Measurements from ENCODE around the gene SUPT3H.

DNA sequence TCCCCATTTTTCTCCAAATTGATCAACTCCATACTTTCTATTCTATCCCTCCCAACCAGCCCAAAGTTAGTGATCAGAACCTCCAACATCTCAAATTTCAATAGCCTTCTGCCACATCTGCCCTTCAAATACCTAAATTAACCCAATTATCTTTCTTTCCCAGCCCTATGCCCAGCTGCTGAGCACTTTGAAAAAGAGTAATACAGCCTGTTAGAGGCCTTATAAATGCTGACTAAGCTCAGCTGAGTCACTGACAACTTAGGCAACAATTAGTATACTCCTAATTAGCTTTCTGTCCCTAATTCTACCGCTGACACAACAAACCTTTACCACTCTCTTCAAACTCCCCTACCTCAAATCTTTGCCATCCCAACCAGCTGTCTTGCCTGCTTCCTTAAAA, 26.1 kb downstream of the SUPT3H start:
- TF ChIP-seq CTCF (IDR thresholded peaks at IDR 0.05; ENCODE audit: low read depth, low read length, missing input control) (no peak), JUND (IDR thresholded peaks at IDR 0.05) (no peak), YY1 (IDR thresholded peaks at IDR 0.05) (no peak), NR2F2 (IDR thresholded peaks at IDR 0.05) (no peak), REST (IDR thresholded peaks at IDR 0.05) (no peak)
- TF ChIP-seq, protein P1, sequence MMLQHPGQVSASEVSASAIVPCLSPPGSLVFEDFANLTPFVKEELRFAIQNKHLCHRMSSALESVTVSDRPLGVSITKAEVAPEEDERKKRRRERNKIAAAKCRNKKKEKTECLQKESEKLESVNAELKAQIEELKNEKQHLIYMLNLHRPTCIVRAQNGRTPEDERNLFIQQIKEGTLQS (IDR thresholded peaks at IDR 0.05) = no peak
- TF ChIP-seq, protein P2, sequence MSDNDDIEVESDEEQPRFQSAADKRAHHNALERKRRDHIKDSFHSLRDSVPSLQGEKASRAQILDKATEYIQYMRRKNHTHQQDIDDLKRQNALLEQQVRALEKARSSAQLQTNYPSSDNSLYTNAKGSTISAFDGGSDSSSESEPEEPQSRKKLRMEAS (IDR thresholded peaks at IDR 0.05) = no peak
